Naive thymus-derived CD4-positive, alpha-beta T cell (primary cell): ENCODE data around the gene ATP11A. TPM values are rescaled to one million over a fixed set of nuclear protein-coding genes. Genes with fewer than 3 reads are reported as not detected.

Source experiments
- ATAC-seq: fragments of 150-1000 bp; cut with Tn5 transposase; 2 replicates; pipeline ENCODE4 v1.10.0; 2021; ENCODE audit warnings: mild to moderate bottlenecking, moderate library complexity
- CTCF ChIA-PET: fragments of 350-600 bp; sonication (Branson Sonifier 250); formaldehyde crosslinking; loops from one replicate; lab custom pipeline; 2021; ENCODE audit warnings: antibody characterized with exemption; lab: Charles Lee
- POLR2A ChIA-PET: fragments of 350-600 bp; sonication (Branson Sonifier 250); formaldehyde crosslinking; loops from one replicate; lab custom pipeline; 2021; ENCODE audit warnings: antibody characterized with exemption, inconsistent platforms; lab: Charles Lee
- DNase-seq, 9 donors: peaks; one replicate each; pipeline versions ENCODE4 v3.0.0 to v3.0.0-alpha.2; 2020 to 2022; ENCODE audit warnings: mixed read lengths in 1 of 9
- H3K27ac ChIP-seq: one replicate; pipeline ENCODE4 v1.7.0; 2013; ENCODE audit warnings: mild to moderate bottlenecking, low read depth, low read length, moderate library complexity
- H3K27me3 ChIP-seq, 2 donors: one replicate each; pipeline ENCODE4 v1.7.0; 2013; ENCODE audit warnings: low read length in 2 of 2, mild to moderate bottlenecking in 2 of 2, moderate library complexity in 2 of 2; ENCODE audit not compliant: control insufficient read depth in 2 of 2, insufficient read depth in 2 of 2
- H3K36me3 ChIP-seq, 3 experiments: 1 replicate in 2 of 3; 2 replicates in 1 of 3; pipeline ENCODE4 v1.7.0; 2013; ENCODE audit warnings: low read length in 3 of 3, mild to moderate bottlenecking in 3 of 3, moderate library complexity in 1 of 3; ENCODE audit not compliant: insufficient read depth in 3 of 3, control insufficient read depth in 2 of 3
- H3K4me1 ChIP-seq, 2 donors: one replicate each; pipeline ENCODE4 v1.7.0; 2013; ENCODE audit warnings: low read length in 2 of 2, mild to moderate bottlenecking in 2 of 2, moderate library complexity in 1 of 2; ENCODE audit not compliant: control insufficient read depth in 2 of 2, insufficient read depth in 2 of 2
- H3K4me3 ChIP-seq: 2 replicates; pipeline ENCODE4 v1.7.0; 2013; ENCODE audit warnings: mild to moderate bottlenecking, low read length
- H3K9me3 ChIP-seq, 3 experiments: 1 replicate in 2 of 3; 2 replicates in 1 of 3; pipeline ENCODE4 v1.7.0; 2013; ENCODE audit warnings: low read length in 3 of 3; ENCODE audit not compliant: control insufficient read depth in 2 of 3
- H3K27ac Mint-ChIP-seq, 9 donors: one replicate each; pipeline ENCODE4 v1.8.0; 2020 to 2022; ENCODE audit warnings: mixed read lengths in 9 of 9, mild to moderate bottlenecking in 8 of 9, moderate library complexity in 5 of 9, inconsistent platforms in 2 of 9
- H3K27me3 Mint-ChIP-seq, 5 donors: one replicate each; pipeline ENCODE4 v1.8.0; 2021 to 2022; ENCODE audit warnings: mixed read lengths in 5 of 5, mild to moderate bottlenecking in 1 of 5
- H3K36me3 Mint-ChIP-seq, 5 donors: one replicate each; pipeline ENCODE4 v1.8.0; 2020 to 2022; ENCODE audit warnings: mixed read lengths in 5 of 5, mild to moderate bottlenecking in 3 of 5, inconsistent platforms in 1 of 5
- H3K4me1 Mint-ChIP-seq, 7 donors: one replicate each; pipeline ENCODE4 v1.8.0; 2020 to 2022; ENCODE audit warnings: mixed read lengths in 7 of 7, mild to moderate bottlenecking in 3 of 7, inconsistent platforms in 1 of 7
- H3K4me3 Mint-ChIP-seq, 10 donors: one replicate each; pipeline ENCODE4 v1.8.0; 2020 to 2022; ENCODE audit warnings: mild to moderate bottlenecking in 10 of 10, mixed read lengths in 10 of 10, moderate library complexity in 6 of 10, inconsistent platforms in 2 of 10
- H3K9me3 Mint-ChIP-seq, 11 donors: one replicate each; pipeline ENCODE4 v1.8.0; 2020 to 2022; ENCODE audit warnings: mixed read lengths in 11 of 11, mild to moderate bottlenecking in 4 of 11, inconsistent platforms in 1 of 11, moderate library complexity in 1 of 11
- intact Hi-C, 2 donors: fragments of 100-400 bp; cut with micrococcal nuclease; formaldehyde crosslinking; loops; one replicate each; pipeline ENCODE4 v1.15.1; 2023
- polyA plus RNA-seq, 2 donors: library from polyadenylated mRNA; unstranded; fragments of 300-500 nt; fragmentation: Illumina TruSeq; gene quantifications; one replicate each; pipeline ENCODE4 v1.2.3, GENCODE V29; 2021
- total RNA-seq, 6 experiments: library from RNA in 5 of 6; stranded (reverse) in 5 of 6; gene quantifications; 1 replicate in 5 of 6; 2 replicates in 1 of 6; pipeline ENCODE4 v1.2.3 and lab custom pipeline; 2021 to 2026

ATP11A gene
- total and polyA plus RNA-seq, 7 experiments from 2014 or later, result 4.3 to 111 (median 58.5) TPM

- Mint-ChIP-seq H3K27me3 (peaks cover 0 to 11% (median 0%) of the 10 kb centered on the region in 5 donors), H3K4me3 (no peak overlapping the region), H3K36me3 (no peaks in the 10 kb centered on the region), H3K4me1 (peaks cover 0 to 1% (median 0%) of the 10 kb centered on the region in 7 donors), H3K27ac (no peak overlapping the region), H3K9me3 (no peaks in the 10 kb centered on the region)
- Histone ChIP-seq H3K9me3 (no peaks in the 10 kb centered on the region), H3K4me3 (no peak overlapping the region), H3K4me1 (no peaks in the 10 kb centered on the region), H3K27ac (no peak overlapping the region), H3K27me3 (no peaks in the 10 kb centered on the region), H3K36me3 (no peaks in the 10 kb centered on the region)
- ATAC-seq (no peak), DNase-seq (no peak)
- ChIA-PET POLR2A (no interaction called here), CTCF (no interaction called here)
- intact Hi-C loops, result no loop called here
Measured at GRCh38 chr13:112653071-112653470, 36.8 kb upstream of the ATP11A start.

GRCh38 chr13:112655913-112656312 lies 33.9 kb upstream of the ATP11A start:
- Mint-ChIP-seq H3K27ac (peak overlapping the region in 1 of 9 donors; percentile 25), H3K4me3 (no peak overlapping the region), H3K36me3 (no peaks in the 10 kb centered on the region), H3K9me3 (no peaks in the 10 kb centered on the region), H3K27me3 (peaks cover 0 to 9% (median 0%) of the 10 kb centered on the region in 5 donors), H3K4me1 (peaks cover 0 to 5% (median 0%) of the 10 kb centered on the region in 7 donors)
- ATAC-seq (no peak), DNase-seq (no peak)
- POLR2A ChIA-PET, result interaction anchor here (0.7 kb wide), 1 partner anchor 68 kb away, joined by 3 read pairs; the partner anchor contains the start of gene TUBGCP3
- no peaks in the 10 kb centered on the region for H3K36me3 ChIP-seq
- H3K4me1 ChIP-seq, result no peaks in the 10 kb centered on the region
- CTCF ChIA-PET, result no interaction called here
- H3K4me3 ChIP-seq, result no peak overlapping the region
- intact Hi-C loops, result no loop called here
- no peaks in the 10 kb centered on the region for H3K9me3 ChIP-seq
- H3K27ac ChIP-seq, result no peak overlapping the region
- H3K27me3 ChIP-seq, result no peaks in the 10 kb centered on the region

- Mint-ChIP-seq H3K4me3 (no peak overlapping the region), H3K4me1 (peaks cover 0 to 5% (median 0%) of the 10 kb centered on the region in 7 donors), H3K36me3 (no peaks in the 10 kb centered on the region), H3K9me3 (peaks cover 0 to 7% (median 0%) of the 10 kb centered on the region in 11 donors), H3K27ac (no peak overlapping the region), H3K27me3 (peaks cover 0 to 9% (median 0%) of the 10 kb centered on the region in 5 donors)
- Histone ChIP-seq H3K9me3 (no peaks in the 10 kb centered on the region), H3K27ac (no peak overlapping the region), H3K4me1 (no peaks in the 10 kb centered on the region), H3K4me3 (no peak overlapping the region), H3K27me3 (no peaks in the 10 kb centered on the region), H3K36me3 (no peaks in the 10 kb centered on the region)
- intact Hi-C loops, result no loop called here
- CTCF ChIA-PET, result no interaction called here
- DNase-seq, result no peak
- no peak for ATAC-seq
- POLR2A ChIA-PET, result no interaction called here
Measured at GRCh38 chr13:112657850-112658445, 31.9 kb upstream of the ATP11A start.

GRCh38 chr13:112658808-112659207 lies 31.0 kb upstream of the ATP11A start:
- H3K4me1 Mint-ChIP-seq, result peaks cover 0 to 5% (median 0%) of the 10 kb centered on the region in 7 donors
- H3K27ac ChIP-seq, result no peak overlapping the region
- H3K36me3 Mint-ChIP-seq, result no peaks in the 10 kb centered on the region
- peaks cover 0 to 7% (median 0%) of the 10 kb centered on the region in 11 donors for H3K9me3 Mint-ChIP-seq
- H3K27ac Mint-ChIP-seq, result no peak overlapping the region
- no peak overlapping the region for H3K4me3 ChIP-seq
- no peaks in the 10 kb centered on the region for H3K4me1 ChIP-seq
- H3K9me3 ChIP-seq, result no peaks in the 10 kb centered on the region
- no peaks in the 10 kb centered on the region for H3K36me3 ChIP-seq
- peaks cover 0 to 9% (median 0%) of the 10 kb centered on the region in 5 donors for H3K27me3 Mint-ChIP-seq
- ATAC-seq (no peak), DNase-seq (no peak)
- intact Hi-C loops, result no loop called here
- H3K4me3 Mint-ChIP-seq, result no peak overlapping the region
- H3K27me3 ChIP-seq, result no peaks in the 10 kb centered on the region
- CTCF ChIA-PET, result no interaction called here
- POLR2A ChIA-PET, result no interaction called here

GRCh38 chr13:112661291-112661690 lies 28.5 kb upstream of the ATP11A start:
- ATAC-seq, result no peak

GRCh38 chr13:112664501-112665203 lies 25.2 kb upstream of the ATP11A start:
- H3K27me3 ChIP-seq, result no peaks in the 10 kb centered on the region
- POLR2A ChIA-PET, result no interaction called here
- intact Hi-C loops, result no loop called here
- H3K9me3 ChIP-seq, result no peaks in the 10 kb centered on the region
- Mint-ChIP-seq H3K27ac (no peak overlapping the region), H3K4me3 (no peak overlapping the region), H3K27me3 (peaks cover 0 to 11% (median 0%) of the 10 kb centered on the region in 5 donors), H3K9me3 (peaks cover 0 to 7% (median 0%) of the 10 kb centered on the region in 11 donors), H3K36me3 (no peaks in the 10 kb centered on the region), H3K4me1 (no peaks in the 10 kb centered on the region)
- ATAC-seq (no peak), DNase-seq (no peak)
- no peak overlapping the region for H3K27ac ChIP-seq
- no peaks in the 10 kb centered on the region for H3K4me1 ChIP-seq
- H3K4me3 ChIP-seq, result no peak overlapping the region
- CTCF ChIA-PET, result no interaction called here
- H3K36me3 ChIP-seq, result no peaks in the 10 kb centered on the region

More at GRCh38 chr13:112661291-112661690, 28.5 kb upstream of the ATP11A start:
- no peak for DNase-seq
- Mint-ChIP-seq H3K27me3 (peaks cover 0 to 9% (median 0%) of the 10 kb centered on the region in 5 donors), H3K36me3 (no peaks in the 10 kb centered on the region), H3K4me3 (no peak overlapping the region), H3K27ac (no peak overlapping the region), H3K4me1 (peaks cover 0 to 5% (median 0%) of the 10 kb centered on the region in 7 donors), H3K9me3 (peaks cover 0 to 7% (median 0%) of the 10 kb centered on the region in 11 donors)
- Histone ChIP-seq H3K27ac (no peak overlapping the region), H3K9me3 (no peaks in the 10 kb centered on the region), H3K36me3 (no peaks in the 10 kb centered on the region), H3K27me3 (no peaks in the 10 kb centered on the region), H3K4me3 (no peak overlapping the region), H3K4me1 (no peaks in the 10 kb centered on the region)
- POLR2A ChIA-PET, result no interaction called here
- CTCF ChIA-PET, result no interaction called here
- intact Hi-C loops, result no loop called here
